Smooth muscle cell (in vitro differentiated cells): ENCODE results near the gene TAF4B. TPM values are rescaled to one million over a fixed set of nuclear protein-coding genes. Genes with fewer than 3 reads are reported as not detected.
"Not testable (repeated sequence)": the region's sequence is repeated elsewhere in the genome, so short reads cannot be mapped to it uniquely, and the experiment has no call there.

Source experiments
- DNase-seq: peaks from one replicate; lab custom pipeline; 2025; ENCODE audit not compliant: unreplicated experiment; lab: John Stamatoyannopoulos, UW
- H2AFZ ChIP-seq: fragments of 200-600 bp; sonication (generic); 2 replicates; pipeline ENCODE4 v1.6.0; 2016; ENCODE audit warnings: antibody characterized with exemption, low read depth, mild to moderate bottlenecking
- H3F3A ChIP-seq: fragments of 200-600 bp; sonication (generic); 2 replicates; pipeline ENCODE4 v1.6.0; 2017; ENCODE audit warnings: antibody characterized with exemption, low read depth
- H3K27ac ChIP-seq: fragments of 200-600 bp; sonication (generic); 2 replicates; pipeline ENCODE4 v1.5.1; 2016; ENCODE audit warnings: low read depth, mild to moderate bottlenecking
- H3K27me3 ChIP-seq: fragments of 200-600 bp; sonication (generic); 2 replicates; pipeline ENCODE4 v1.6.1; 2016; ENCODE audit warnings: low read depth, mild to moderate bottlenecking
- H3K36me3 ChIP-seq: fragments of 200-600 bp; sonication (generic); 2 replicates; pipeline ENCODE4 v1.5.1; 2016; ENCODE audit warnings: low read depth
- H3K4me1 ChIP-seq: fragments of 200-600 bp; sonication (generic); 2 replicates; pipeline ENCODE4 v1.5.1; 2016; ENCODE audit warnings: low read depth
- H3K4me2 ChIP-seq: fragments of 200-600 bp; sonication (generic); 2 replicates; pipeline ENCODE4 v1.6.0; 2016; ENCODE audit warnings: mild to moderate bottlenecking
- H3K4me3 ChIP-seq: fragments of 200-600 bp; sonication (generic); 2 replicates; pipeline ENCODE4 v1.5.1; 2016; ENCODE audit warnings: mild to moderate bottlenecking
- H3K79me2 ChIP-seq: fragments of 200-600 bp; sonication (generic); 2 replicates; pipeline ENCODE4 v1.6.0; 2016; ENCODE audit warnings: low read depth, mild to moderate bottlenecking
- H3K9ac ChIP-seq: fragments of 200-600 bp; sonication (generic); 2 replicates; pipeline ENCODE4 v1.6.0; 2016; ENCODE audit warnings: low read depth
- H3K9me3 ChIP-seq: fragments of 200-600 bp; sonication (generic); replicated peaks from 2 replicates; pipeline ENCODE4 v1.5.1; 2016; ENCODE audit warnings: low read depth
- H4K20me1 ChIP-seq: fragments of 200-600 bp; sonication (generic); 2 replicates; pipeline ENCODE4 v1.6.0; 2016; ENCODE audit warnings: low read depth
- WGBS: methylation state at CpG from one replicate; pipeline ENCODE4 v1.1.7; 2016; ENCODE audit warnings: low lambda C conversion rate; 5-methylcytosine and 5-hydroxymethylcytosine counted together
- polyA plus RNA-seq: library from polyadenylated mRNA; unstranded; fragments of >200 nt; fragmentation: Nextera tagmentation; extraction: Ambion mirVana; gene quantifications from 2 replicates; pipeline ENCODE4 v1.2.1, GENCODE V29; 2016
- total RNA-seq: library from RNA; depleted of rRNA; stranded (reverse); fragments of >200 nt; gene quantifications from 2 replicates; pipeline ENCODE4 v1.2.3, GENCODE V29; 2014
- TF ChIP-seq, protein P1 (sequence below): fragments of 200-600 bp; sonication (generic); IDR thresholded peaks from 2 replicates; pipeline ENCODE4 v1.5.1; 2017; ENCODE audit warnings: borderline replicate concordance, mild to moderate bottlenecking, antibody characterized with exemption; ENCODE audit not compliant: insufficient read depth, poor library complexity, severe bottlenecking

Gene TAF4B
- total and polyA plus RNA-seq, 2 experiments from 2014 or later, result 1.6 to 2.7 TPM

DNA sequence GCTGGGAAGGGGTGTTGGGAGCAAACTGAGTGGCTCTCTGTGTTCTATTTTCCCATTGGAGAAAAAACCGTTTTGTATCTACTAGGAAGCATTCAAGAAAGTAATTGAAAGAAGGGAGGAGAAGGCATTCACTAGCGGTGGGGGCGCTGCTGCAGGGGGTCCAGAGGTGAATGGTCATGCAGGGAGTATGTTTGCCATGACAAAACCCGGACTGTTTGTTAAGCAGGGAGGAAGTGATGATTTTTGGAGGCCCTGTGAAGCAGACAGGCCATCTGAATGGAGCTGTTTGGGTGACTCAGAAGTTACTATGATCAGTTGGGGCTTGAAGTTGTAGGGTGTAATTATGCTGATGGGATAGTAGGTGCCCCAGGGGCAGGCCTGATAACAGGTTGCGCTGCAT is 7.0 kb downstream of the TAF4B start:
- peaks cover 5% of the 10 kb centered on the region for H3K4me1 ChIP-seq
- no peak for DNase-seq
- no peaks in the 10 kb centered on the region for H3F3A ChIP-seq
- WGBS, result 28% methylated on average over 5 of the region's 5 CpGs
- H4K20me1 ChIP-seq, result no peaks in the 10 kb centered on the region
- H3K4me3 ChIP-seq, result no peak overlapping the region
- no peak overlapping the region for H3K27ac ChIP-seq
- no peak overlapping the region for H3K4me2 ChIP-seq
- H3K36me3 ChIP-seq, result no peaks in the 10 kb centered on the region
- H3K9ac ChIP-seq, result no peak overlapping the region
- H2AFZ ChIP-seq, result no peak overlapping the region
- no peaks in the 10 kb centered on the region for H3K27me3 ChIP-seq
- H3K79me2 ChIP-seq, result no peaks in the 10 kb centered on the region
- no peaks in the 10 kb centered on the region for H3K9me3 ChIP-seq
- TF ChIP-seq, protein P1, sequence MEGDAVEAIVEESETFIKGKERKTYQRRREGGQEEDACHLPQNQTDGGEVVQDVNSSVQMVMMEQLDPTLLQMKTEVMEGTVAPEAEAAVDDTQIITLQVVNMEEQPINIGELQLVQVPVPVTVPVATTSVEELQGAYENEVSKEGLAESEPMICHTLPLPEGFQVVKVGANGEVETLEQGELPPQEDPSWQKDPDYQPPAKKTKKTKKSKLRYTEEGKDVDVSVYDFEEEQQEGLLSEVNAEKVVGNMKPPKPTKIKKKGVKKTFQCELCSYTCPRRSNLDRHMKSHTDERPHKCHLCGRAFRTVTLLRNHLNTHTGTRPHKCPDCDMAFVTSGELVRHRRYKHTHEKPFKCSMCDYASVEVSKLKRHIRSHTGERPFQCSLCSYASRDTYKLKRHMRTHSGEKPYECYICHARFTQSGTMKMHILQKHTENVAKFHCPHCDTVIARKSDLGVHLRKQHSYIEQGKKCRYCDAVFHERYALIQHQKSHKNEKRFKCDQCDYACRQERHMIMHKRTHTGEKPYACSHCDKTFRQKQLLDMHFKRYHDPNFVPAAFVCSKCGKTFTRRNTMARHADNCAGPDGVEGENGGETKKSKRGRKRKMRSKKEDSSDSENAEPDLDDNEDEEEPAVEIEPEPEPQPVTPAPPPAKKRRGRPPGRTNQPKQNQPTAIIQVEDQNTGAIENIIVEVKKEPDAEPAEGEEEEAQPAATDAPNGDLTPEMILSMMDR, result no peak

DNA sequence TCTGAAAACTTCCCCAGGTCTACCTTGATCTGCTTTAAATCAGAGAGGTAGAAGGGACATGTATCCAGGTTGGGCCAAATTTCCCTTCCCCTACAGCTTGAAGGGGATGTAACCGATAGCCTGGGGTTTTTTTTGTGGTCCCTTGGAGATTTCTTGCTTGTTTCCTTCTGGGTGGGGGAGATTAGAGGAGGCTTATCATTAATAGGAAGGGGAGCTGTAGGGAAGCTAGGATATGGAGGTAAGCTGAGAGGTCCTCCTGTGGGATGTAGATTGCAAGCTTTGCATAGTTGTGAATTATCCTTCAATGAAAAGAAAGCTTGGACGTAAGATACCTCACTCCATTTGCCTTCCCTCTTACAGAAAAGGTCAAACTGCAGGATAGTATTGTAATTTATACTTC is 11.1 kb downstream of the TAF4B start:
- 79% methylated on average over 2 of the region's 2 CpGs for WGBS
- H3K9me3 ChIP-seq, H3K79me2 ChIP-seq, H3K4me1 ChIP-seq, H3K9ac ChIP-seq, DNase-seq, H3K36me3 ChIP-seq, H2AFZ ChIP-seq, H4K20me1 ChIP-seq, H3K27me3 ChIP-seq, H3K4me3 ChIP-seq, H3K4me2 ChIP-seq, H3K27ac ChIP-seq, H3F3A ChIP-seq: not testable (repeated sequence)

- H3K9ac ChIP-seq, H3K9me3 ChIP-seq, H3K27me3 ChIP-seq, H3K27ac ChIP-seq, H3K4me3 ChIP-seq, H3K79me2 ChIP-seq, DNase-seq, H4K20me1 ChIP-seq, H2AFZ ChIP-seq, H3K4me2 ChIP-seq, H3K36me3 ChIP-seq, H3F3A ChIP-seq, H3K4me1 ChIP-seq: not testable (repeated sequence)
- WGBS, result 89% methylated on average over 4 of the region's 4 CpGs
Observed at GRCh38 chr18:26238718-26239117, 12.5 kb downstream of the TAF4B start.

GRCh38 chr18:26242392-26242791 is 16.1 kb downstream of the TAF4B start:
- H3F3A ChIP-seq, H3K27me3 ChIP-seq, H3K4me3 ChIP-seq, H4K20me1 ChIP-seq, H2AFZ ChIP-seq, H3K9me3 ChIP-seq, H3K27ac ChIP-seq, H3K4me2 ChIP-seq, H3K36me3 ChIP-seq, H3K9ac ChIP-seq, DNase-seq, H3K79me2 ChIP-seq, H3K4me1 ChIP-seq: not testable (repeated sequence)
- whole genome bisulfite sequencing, result 91% methylated on average over 4 of the region's 4 CpGs

GRCh38 chr18:26245434-26245833 is 19.2 kb downstream of the TAF4B start:
- H3K4me1 ChIP-seq, H3K36me3 ChIP-seq, H3K27me3 ChIP-seq, H3K79me2 ChIP-seq, H3F3A ChIP-seq, H3K9me3 ChIP-seq, H3K4me2 ChIP-seq, H3K27ac ChIP-seq, H3K9ac ChIP-seq, H4K20me1 ChIP-seq, DNase-seq, H2AFZ ChIP-seq, H3K4me3 ChIP-seq: not testable (repeated sequence)
- WGBS, result 97% methylated on average over 5 of the region's 5 CpGs

GRCh38 chr18:26252411-26252810 is 26.2 kb downstream of the TAF4B start:
- no peaks in the 10 kb centered on the region for H3K9me3 ChIP-seq
- H2AFZ ChIP-seq, result no peak overlapping the region
- no peak overlapping the region for H3K27ac ChIP-seq
- DNase-seq, result no peak
- no peaks in the 10 kb centered on the region for H3K4me1 ChIP-seq
- H3K36me3 ChIP-seq, result no peaks in the 10 kb centered on the region
- no peaks in the 10 kb centered on the region for H3F3A ChIP-seq
- H3K4me2 ChIP-seq, result no peak overlapping the region
- no peak overlapping the region for H3K9ac ChIP-seq
- H4K20me1 ChIP-seq, result no peaks in the 10 kb centered on the region
- WGBS, result 96% methylated on average over 3 of the region's 3 CpGs
- no peaks in the 10 kb centered on the region for H3K79me2 ChIP-seq
- H3K4me3 ChIP-seq, result no peak overlapping the region
- no peaks in the 10 kb centered on the region for H3K27me3 ChIP-seq
- TF ChIP-seq, protein P1, result no peak

GRCh38 chr18:26254808-26255207 is 28.6 kb downstream of the TAF4B start:
- not testable (repeated sequence) for H3F3A ChIP-seq, H3K79me2 ChIP-seq, H3K27ac ChIP-seq, H2AFZ ChIP-seq, DNase-seq, H3K27me3 ChIP-seq, H4K20me1 ChIP-seq, H3K9me3 ChIP-seq, H3K36me3 ChIP-seq, H3K4me3 ChIP-seq, H3K4me1 ChIP-seq, H3K9ac ChIP-seq, H3K4me2 ChIP-seq
